ENCODE measurements around the gene NXF2.
A peak's percentile ranks its signal among the peaks of the same experiment; 100 is the strongest.
"Not testable (repeated sequence)": the region's sequence is repeated elsewhere in the genome, so short reads cannot be mapped to it uniquely, and the experiment has no call there.

The NXF2 gene, protein sequence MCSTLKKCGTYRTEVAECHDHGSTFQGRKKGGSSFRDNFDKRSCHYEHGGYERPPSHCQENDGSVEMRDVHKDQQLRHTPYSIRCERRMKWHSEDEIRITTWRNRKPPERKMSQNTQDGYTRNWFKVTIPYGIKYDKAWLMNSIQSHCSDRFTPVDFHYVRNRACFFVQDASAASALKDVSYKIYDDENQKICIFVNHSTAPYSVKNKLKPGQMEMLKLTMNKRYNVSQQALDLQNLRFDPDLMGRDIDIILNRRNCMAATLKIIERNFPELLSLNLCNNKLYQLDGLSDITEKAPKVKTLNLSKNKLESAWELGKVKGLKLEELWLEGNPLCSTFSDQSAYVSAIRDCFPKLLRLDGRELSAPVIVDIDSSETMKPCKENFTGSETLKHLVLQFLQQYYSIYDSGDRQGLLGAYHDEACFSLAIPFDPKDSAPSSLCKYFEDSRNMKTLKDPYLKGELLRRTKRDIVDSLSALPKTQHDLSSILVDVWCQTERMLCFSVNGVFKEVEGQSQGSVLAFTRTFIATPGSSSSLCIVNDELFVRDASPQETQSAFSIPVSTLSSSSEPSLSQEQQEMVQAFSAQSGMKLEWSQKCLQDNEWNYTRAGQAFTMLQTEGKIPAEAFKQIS

DNA sequence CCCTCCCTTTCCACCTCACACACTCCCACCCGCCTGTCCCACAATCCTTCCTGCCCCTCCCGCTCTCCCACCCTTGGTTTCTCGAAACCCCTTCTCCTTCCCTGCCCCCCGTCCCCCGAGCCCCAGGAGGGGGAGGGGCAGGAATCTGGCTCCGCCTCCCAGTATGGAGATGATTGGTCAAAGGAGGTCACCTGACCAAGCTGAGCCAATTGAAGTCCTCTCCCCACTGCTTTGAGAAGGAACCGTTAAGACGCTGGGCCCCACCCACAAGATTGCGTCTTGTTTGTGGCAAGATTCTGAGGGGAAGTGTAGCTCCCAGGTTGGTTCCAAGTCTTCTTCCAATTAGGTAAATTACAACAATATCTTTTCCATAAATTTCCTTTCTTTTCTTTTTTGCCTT, at the start of gene NXF2:
Gene NXF2, plus strand, starts transcription at position 275 of the 400 bp plus-strand sequence. CDS start 59,912 bp downstream, outside the sequence.
- DNase-seq (ENCODE audit: low spot score), result not testable (repeated sequence)

DNA sequence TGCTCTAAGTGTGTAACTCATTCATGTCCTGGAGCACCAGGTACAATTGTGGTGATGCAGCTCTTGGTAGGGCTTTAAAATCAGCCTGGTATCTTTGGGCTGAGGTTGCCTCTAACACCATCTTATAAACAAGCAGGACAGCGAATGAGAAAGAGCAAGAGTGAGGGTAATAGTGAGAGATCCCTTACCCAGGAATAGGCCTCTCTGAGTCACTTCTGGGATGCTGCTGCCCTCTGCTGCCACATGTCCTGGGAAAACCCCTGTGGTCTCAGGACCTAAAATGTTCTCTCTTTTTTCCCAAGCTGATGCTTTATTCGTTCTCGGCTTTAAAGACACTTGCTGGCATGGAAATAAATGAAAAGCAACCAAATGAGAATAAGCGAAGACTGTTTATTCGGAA, 39.0 kb upstream of the NXF2 start:
- DNase-seq (ENCODE audit: low spot score), result not testable (repeated sequence)

DNA sequence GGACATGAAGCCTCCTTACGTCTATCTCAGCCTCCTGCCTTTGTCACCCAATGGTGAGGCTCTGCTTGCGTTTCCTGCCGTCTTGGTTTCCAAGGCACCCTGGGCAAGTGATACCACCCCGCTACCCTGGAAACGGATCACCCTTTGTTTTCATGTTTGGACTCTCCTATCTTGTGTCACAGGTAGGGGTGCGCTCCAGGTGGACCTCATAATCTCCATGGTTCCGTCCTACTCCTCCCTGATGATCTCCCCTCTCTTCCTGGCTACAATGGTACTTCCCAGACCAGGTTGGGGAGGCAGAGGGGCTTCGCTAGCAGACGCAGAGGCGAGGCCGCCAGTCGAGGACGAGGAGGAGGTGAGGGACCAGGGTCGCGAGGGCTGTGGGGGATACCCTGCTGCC, 32.0 kb upstream of the NXF2 start, which contains the start of gene TCP11X1:
Gene TCP11X1, plus strand, starts transcription at position 316 of the 400 bp plus-strand sequence.
- not testable (repeated sequence) for DNase-seq (ENCODE audit: low spot score)

DNA sequence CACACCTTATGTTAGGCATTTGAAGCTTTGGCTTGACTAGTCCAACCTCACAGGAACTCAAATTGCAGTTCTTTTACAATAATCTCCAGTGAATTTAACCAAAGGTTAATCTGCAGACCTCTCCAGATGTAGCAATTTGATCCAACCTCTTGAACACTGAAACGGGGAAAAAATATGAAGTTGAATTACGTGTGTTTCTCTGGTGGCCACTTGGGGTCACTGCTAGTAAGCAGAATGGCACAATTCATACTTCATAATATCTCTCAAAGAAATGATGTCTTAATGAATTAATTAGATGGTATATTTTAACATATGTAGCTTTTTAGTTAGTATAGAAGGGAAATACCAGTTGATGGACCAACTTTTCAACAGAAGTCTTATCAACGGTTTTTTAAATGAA, 30.5 kb upstream of the NXF2 start:
- DNase-seq (ENCODE audit: low spot score), result not testable (repeated sequence)

DNA sequence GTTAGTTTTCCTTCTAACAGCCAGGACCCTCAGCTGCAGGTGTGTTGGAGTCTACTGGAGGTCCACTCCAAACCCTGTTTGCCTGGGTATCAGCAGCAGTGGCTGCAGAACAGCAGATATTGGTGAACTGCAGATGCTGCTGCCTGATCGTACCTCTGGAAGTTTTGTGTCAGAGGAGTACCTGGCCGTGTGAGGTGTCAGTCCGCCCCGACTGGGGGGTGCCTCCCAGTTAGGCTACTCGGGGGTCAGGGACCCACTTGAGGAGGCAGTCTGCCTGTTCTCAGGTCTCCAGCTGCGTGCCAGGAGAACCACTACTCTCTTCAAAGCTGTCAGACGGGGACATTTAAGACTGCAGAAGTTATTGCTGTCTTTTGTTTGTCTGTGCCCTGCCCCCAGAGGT, 11.3 kb upstream of the NXF2 start:
- DNase-seq (ENCODE audit: low spot score), result not testable (repeated sequence)

DNA sequence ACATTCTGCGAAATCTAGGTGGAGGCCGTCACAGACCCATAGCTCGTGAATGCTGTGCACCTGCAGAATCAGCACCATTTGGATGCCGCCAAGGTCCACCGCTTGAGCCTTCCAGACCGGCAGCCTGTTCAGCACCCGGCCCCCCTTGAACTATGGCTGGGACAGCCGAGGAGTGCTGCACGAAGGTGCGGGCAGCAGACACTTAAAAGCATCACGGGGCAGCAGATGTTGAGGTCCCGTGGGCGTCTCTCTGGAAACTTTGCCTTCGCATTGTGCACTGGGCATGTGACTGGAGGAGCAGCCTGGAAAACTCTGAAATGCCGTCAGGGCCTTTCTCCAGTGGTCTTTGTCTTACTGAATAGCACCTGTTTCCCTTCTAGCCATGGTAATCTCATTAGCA, 6.7 kb upstream of the NXF2 start:
- not testable (repeated sequence) for DNase-seq (ENCODE audit: low spot score)

DNA sequence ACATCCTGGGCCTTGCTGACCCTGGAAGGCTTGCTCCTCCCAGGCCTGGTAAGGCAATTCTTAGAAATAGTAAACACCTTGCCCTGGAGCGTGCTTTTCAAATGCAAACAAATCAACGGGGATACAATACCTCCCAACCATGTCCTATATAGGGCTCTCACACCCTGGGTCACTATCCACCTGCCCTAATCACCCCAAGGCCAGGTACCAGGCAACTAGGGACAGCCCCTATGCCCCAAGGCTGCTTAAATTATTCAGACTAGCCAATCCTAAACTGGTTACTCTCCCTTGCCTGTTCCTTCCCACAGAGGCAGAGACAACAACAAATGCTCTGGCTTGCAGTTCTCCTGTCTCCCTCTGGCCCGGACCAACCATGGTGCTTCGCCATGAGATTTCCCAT, 25.3 kb downstream of the NXF2 start:
- DNase-seq (ENCODE audit: low spot score), result not testable (repeated sequence)

DNA sequence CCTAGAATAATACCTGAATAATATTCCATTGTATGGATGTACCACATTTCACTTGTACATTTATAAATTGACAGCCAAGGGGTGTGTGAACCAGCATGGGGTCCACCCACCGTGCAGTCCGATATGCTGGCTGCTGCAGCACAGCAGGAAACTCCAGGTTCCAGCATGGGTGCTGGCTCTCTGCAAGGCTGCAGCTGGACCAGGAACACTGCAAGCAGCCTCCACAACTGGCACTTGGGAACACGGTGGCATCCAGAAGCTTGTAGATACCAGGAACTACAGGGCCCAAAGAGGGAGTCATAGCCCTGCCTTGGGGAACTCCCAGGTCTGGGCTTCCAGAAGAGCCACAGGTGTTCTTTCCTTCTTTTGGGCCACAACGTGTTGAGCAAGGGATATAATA, 91.2 kb downstream of the NXF2 start:
- no peak for DNase-seq (ENCODE audit: low spot score)

DNA sequence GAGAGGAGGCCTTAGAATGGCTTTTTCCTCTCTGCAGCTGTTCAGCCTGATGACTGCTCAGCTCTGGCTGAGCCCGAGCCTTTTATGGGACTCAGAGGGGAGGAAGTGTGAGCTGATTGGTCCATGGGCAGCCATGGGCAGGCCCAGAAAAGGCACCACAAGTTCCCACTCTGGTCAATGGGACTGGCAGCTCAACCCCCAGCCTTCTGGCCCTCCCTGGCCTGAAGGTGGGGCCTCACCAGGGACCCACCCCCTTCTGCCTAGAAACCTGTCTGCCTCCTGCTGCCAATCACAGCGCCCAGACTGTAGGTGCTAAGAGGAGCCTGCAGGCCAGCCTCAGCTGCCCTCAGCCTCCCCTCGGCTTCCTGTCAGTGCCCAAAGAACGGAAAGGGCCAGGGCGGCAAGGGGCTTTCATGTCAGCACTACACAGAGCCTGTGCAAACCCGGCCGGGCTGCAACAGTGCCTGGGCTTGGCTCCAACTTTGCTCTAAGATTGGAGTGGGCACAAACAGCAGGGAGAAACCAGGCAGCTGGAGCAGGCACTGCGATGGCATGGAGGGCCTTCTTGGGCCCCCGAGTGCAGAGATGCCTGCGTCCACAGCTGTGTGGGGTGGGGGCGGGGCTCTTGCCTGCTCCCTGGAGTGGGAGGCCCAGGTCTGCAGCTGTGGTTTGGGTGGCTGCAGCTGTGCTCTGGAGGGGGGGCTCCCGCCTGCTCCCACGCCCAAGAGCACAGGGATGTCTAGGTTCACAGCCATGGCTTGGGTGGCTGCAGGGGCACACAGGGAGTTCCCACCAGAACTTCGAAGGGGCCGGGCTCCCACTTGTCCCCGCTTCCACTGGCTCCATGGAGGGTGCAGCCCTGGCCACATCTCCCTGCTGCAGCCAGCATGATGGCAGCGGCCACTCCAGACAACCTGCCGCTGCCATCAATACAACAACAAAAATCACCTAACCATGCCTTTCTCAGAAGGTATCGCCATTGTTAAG, 92.6 kb downstream of the NXF2 start:
- DNase-seq (ENCODE audit: low spot score), result no peak

DNA sequence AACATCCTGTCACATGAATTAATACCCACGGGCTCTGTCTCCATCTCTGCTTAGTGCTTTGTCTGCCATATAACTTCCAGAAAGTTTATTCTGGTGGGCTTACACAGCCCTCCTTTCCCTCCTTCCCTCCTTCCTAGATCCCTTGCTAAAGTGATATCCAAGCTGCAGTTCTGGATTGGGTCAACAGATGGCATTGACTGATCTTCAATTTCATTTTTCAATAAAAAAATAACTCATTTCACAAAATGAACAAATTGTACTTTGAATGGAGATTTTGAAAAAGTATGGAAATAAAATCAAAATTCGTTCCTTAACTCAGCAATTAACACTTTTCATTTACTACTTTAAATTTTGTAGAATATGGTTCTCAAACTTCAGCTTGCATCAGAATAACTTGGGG, 94.9 kb downstream of the NXF2 start:
- DNase-seq (ENCODE audit: low spot score), result no peak

DNA sequence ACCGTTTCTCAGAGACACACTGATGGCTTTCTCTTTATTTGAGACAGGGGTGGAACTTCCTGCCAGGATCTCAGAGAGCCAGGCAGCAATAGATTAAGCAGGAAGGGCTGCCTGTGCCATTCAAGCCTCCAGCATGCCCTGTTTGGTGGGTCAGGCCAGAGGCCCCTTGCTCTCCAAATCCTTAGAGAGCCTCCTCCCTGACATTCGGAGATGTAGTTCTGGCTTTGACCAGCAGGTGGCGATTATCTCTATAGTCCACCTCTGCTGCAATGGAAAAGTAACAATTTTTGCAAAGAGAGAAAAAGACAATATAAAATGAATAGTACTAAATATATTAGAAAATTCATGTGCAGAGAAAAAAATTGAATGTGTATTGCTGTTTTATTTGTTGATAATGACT, 98.9 kb downstream of the NXF2 start:
- DNase-seq (ENCODE audit: low spot score), result peak; percentile 20

Data from AG20443 (cell line).